Psoas muscle (tissue), 8 donors: ENCODE data around the gene ATP8A1. TPM values are rescaled to one million over a fixed set of nuclear protein-coding genes. Genes with fewer than 3 reads are reported as not detected.
"Not testable (repeated sequence)": the region's sequence is repeated elsewhere in the genome, so short reads cannot be mapped to it uniquely, and the experiment has no call there.

ENCODE experiments used
- ATAC-seq, 4 donors: fragments of 200-7000 bp; cut with Tn5 transposase; one replicate each; pipeline ENCODE4 v1.9.1; 2020; ENCODE audit warnings: moderate library complexity in 3 of 4, mild to moderate bottlenecking in 2 of 4
- DNase-seq, 2 donors: peaks; one replicate each; pipeline ENCODE4 v3.0.0-alpha.2; 2020
- H3K27ac ChIP-seq: fragments of 200-600 bp; one replicate; pipeline ENCODE4 v1.8.0; 2022
- H3K27me3 ChIP-seq, 3 donors: fragments of 200-600 bp in 1 of 3; one replicate each; pipeline versions ENCODE4 v1.6.1 to v1.8.0; 2013 to 2022; ENCODE audit warnings: low read length in 2 of 3, mild to moderate bottlenecking in 2 of 3, moderate library complexity in 1 of 3; ENCODE audit not compliant: insufficient read depth in 3 of 3
- H3K36me3 ChIP-seq, 2 donors: fragments of 200-600 bp in 1 of 2; one replicate each; pipeline versions ENCODE4 v1.6.1 to v1.8.0; 2013 to 2022; ENCODE audit warnings: low read depth in 1 of 2, mild to moderate bottlenecking in 1 of 2, moderate library complexity in 1 of 2; ENCODE audit not compliant: insufficient read depth in 1 of 2
- H3K4me1 ChIP-seq: fragments of 200-600 bp; one replicate; pipeline ENCODE4 v1.8.0; 2022
- H3K4me3 ChIP-seq: fragments of 200-600 bp; one replicate; pipeline ENCODE4 v1.8.0; 2022; ENCODE audit warnings: mild to moderate bottlenecking
- H3K9me3 ChIP-seq: fragments of 200-600 bp; one replicate; pipeline ENCODE4 v1.8.0; 2022
- CTCF ChIP-seq: fragments of 200-600 bp; IDR thresholded peaks from one replicate; pipeline ENCODE4 v1.8.0; 2022; ENCODE audit warnings: antibody characterized with exemption
- WGBS, 3 donors: extraction: QIAGEN DNeasy Blood & Tissue Kit; methylation state at CpG; one replicate each; pipeline versions ENCODE4 v1.1.6 to v1.1.7; 2013; 5-methylcytosine and 5-hydroxymethylcytosine counted together
- intact Hi-C, 2 donors: fragments of 100-400 bp; cut with DNase I; formaldehyde crosslinking; loops; one replicate each; pipeline versions ENCODE4 v1.11.0 to v1.14.2; 2022
- polyA plus RNA-seq, 3 donors: library from polyadenylated mRNA; stranded (reverse); fragments of 200-250 nt; gene quantifications; one replicate each; pipeline ENCODE4 v1.2.3, GENCODE V29; 2013
- total RNA-seq, 4 donors: library from RNA; stranded (reverse); fragmentation: NEBNext Ultra II Directional in 2 of 4; extraction: Animal tissue kit (Norgen Biotek cat#: 25700) in 2 of 4; gene quantifications; one replicate each; pipeline versions ENCODE4 v1.2.1 to v1.2.4, GENCODE V29; 2021 to 2023
- donor health status: healthy with polysubstance abuse.
- donor health status: DM: no; HTN: no; CAD: no; lungs with moderate emphysema.
- donor health status: Bipolar disorder and iron deficiency.
- donor health status: healthy.
- donor health status: DM: yes; HTN: yes; CAD: no.
- donor health status: DM: no; HTN: no; CAD: no.
- donor health status: DM: no; HTN: no; CAD: no.
- donor health status: DM: yes; HTN: yes; CAD: no.

Gene ATP8A1
- total and polyA plus RNA-seq, 7 donors: 2.2 to 26.5 (median 14.7) TPM

DNA sequence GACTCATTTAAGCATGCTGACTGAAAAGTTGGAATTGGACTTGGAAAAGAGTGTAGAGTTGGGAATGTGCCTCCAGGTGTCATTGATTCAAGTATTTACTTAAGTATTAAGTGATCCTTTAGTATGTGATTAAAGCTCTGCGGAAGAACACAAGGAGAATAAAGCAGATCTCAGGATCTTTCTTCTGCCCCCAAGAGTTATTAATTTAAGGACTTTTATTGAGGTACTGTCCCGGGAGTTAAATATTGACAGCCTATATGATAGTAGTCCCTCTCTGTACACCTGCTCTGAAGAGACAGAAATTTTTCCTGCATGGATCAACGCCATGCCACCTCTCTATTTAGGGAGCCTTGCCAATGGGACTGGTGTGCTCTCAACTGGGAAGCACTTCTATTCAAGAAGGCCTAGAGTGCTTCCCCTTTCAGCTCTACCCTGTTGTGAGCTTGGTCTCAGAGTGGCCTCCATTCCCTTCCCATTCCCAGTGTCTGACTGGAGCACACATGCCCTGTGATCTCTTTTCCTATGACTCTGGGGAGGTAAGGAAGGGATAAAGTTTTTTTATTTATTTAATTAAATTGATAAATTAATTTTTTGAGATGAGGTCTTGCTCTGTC, 183.7 kb downstream of the ATP8A1 start:
- H3K9me3 ChIP-seq: no peaks in the 10 kb centered on the region
- H3K4me3 ChIP-seq: no peak overlapping the region
- H3K4me1 ChIP-seq: no peaks in the 10 kb centered on the region
- 92 to 95% (median 94%) methylated on average over 3 of the region's 3 CpGs for WGBS, 3 donors
- H3K27ac ChIP-seq: no peak overlapping the region
- H3K27me3 ChIP-seq: no peaks in the 10 kb centered on the region
- intact Hi-C loops: no loop called here
- H3K36me3 ChIP-seq: no peaks in the 10 kb centered on the region
- DNase-seq (no peak), ATAC-seq (no peak)
- no peak for TF ChIP-seq CTCF

DNA sequence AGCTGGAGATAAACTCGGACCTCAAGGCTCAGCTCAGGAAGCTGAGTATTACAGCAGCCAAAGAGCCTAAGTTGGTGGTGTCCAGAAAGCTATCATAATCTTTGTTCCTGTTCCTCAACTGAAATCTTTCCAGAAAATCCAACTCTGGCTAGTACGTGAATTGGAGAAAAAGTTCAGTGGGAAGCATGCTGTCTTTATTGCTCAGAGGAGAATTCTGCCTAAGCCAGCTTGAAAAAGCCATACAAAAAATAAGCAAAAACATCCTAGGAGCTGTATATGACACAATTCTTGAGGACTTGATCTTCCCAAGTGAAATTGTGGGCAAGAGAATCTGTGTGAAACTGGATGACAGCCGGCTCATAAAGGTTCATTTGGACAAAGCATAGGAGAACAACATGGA, 185.0 kb downstream of the ATP8A1 start:
- no peak for ATAC-seq
- H3K4me1 ChIP-seq: no peaks in the 10 kb centered on the region
- DNase-seq: no peak
- intact Hi-C loops: no loop called here
- no peak overlapping the region for H3K27ac ChIP-seq
- no peaks in the 10 kb centered on the region for H3K36me3 ChIP-seq
- H3K27me3 ChIP-seq: no peaks in the 10 kb centered on the region
- WGBS, 3 donors: 85 to 92% (median 87%) methylated on average over 3 of the region's 3 CpGs
- H3K9me3 ChIP-seq: no peaks in the 10 kb centered on the region
- H3K4me3 ChIP-seq: no peak overlapping the region
- no peak for TF ChIP-seq CTCF

- H3K27me3 ChIP-seq: no peaks in the 10 kb centered on the region
- no peaks in the 10 kb centered on the region for H3K36me3 ChIP-seq
- no peak overlapping the region for H3K27ac ChIP-seq
- no peak for ATAC-seq
- no peak for TF ChIP-seq CTCF
- H3K9me3 ChIP-seq: no peaks in the 10 kb centered on the region
- intact Hi-C loops: no loop called here
- H3K4me3 ChIP-seq: no peak overlapping the region
- WGBS, 3 donors: 80 to 87% (median 82%) methylated on average over 5 of the region's 5 CpGs
- no peaks in the 10 kb centered on the region for H3K4me1 ChIP-seq
- DNase-seq: no peak
Observed at GRCh38 chr4:42470023-42470422, 186.9 kb downstream of the ATP8A1 start.

GRCh38 chr4:42467777-42468176, 189.1 kb downstream of the ATP8A1 start:
- H3K27me3 ChIP-seq, H3K9me3 ChIP-seq, H3K27ac ChIP-seq, ATAC-seq, H3K4me3 ChIP-seq, intact Hi-C loops, H3K4me1 ChIP-seq, DNase-seq: not testable (repeated sequence)
- 90 to 96% (median 95%) methylated on average over 3 of the region's 3 CpGs for WGBS, 3 donors
- H3K36me3 ChIP-seq: peaks cover 0 to 19% of the 10 kb centered on the region in 2 donors

DNA sequence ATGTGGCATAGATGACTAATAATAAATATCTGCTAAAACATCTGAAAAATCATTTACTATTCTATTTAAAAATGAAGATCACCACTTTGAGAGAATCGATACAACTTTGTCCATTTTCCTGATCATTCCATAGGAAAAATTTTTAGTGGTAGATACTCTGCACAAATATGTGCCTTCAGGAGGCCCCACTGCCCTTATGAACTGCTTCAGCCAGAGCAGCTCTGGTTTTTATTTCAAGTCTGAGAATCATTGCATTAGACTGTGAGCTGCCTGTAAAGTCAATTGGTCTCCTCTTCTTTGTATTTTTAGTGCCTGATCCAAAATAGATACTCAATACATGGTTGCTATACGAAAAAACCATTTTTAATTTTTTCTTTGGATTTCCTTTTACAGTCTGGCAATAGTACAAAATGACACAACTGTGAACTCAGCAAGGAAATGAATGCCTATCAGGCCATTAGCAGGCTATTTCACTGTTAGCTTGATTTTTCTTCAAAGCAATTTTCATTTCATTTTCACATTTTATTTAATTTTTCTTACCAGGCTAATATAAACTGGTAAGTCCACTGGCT, 190.5 kb downstream of the ATP8A1 start:
- WGBS, 3 donors: 66 to 79% (median 68%) methylated on average over 2 of the region's 2 CpGs
- H3K9me3 ChIP-seq: no peaks in the 10 kb centered on the region
- intact Hi-C loops: no loop called here
- peaks cover 0 to 32% of the 10 kb centered on the region in 2 donors for H3K36me3 ChIP-seq
- no peaks in the 10 kb centered on the region for H3K4me1 ChIP-seq
- no peak for DNase-seq
- H3K27me3 ChIP-seq: no peaks in the 10 kb centered on the region
- no peak for TF ChIP-seq CTCF
- H3K27ac ChIP-seq: no peak overlapping the region
- H3K4me3 ChIP-seq: no peak overlapping the region
- no peak for ATAC-seq
